HG03108 (cell line): ENCODE data around the gene KRT85.
"Not testable (repeated sequence)": the region's sequence is repeated elsewhere in the genome, so short reads cannot be mapped to it uniquely, and the experiment has no call there.

Experiments used
- ATAC-seq: cut with Tn5 transposase; IDR thresholded peaks from one replicate; pipeline ENCODE4 v1.9.1; 2021; ENCODE audit warnings: moderate library complexity; ENCODE audit not compliant: unreplicated experiment

The KRT85 gene

DNA sequence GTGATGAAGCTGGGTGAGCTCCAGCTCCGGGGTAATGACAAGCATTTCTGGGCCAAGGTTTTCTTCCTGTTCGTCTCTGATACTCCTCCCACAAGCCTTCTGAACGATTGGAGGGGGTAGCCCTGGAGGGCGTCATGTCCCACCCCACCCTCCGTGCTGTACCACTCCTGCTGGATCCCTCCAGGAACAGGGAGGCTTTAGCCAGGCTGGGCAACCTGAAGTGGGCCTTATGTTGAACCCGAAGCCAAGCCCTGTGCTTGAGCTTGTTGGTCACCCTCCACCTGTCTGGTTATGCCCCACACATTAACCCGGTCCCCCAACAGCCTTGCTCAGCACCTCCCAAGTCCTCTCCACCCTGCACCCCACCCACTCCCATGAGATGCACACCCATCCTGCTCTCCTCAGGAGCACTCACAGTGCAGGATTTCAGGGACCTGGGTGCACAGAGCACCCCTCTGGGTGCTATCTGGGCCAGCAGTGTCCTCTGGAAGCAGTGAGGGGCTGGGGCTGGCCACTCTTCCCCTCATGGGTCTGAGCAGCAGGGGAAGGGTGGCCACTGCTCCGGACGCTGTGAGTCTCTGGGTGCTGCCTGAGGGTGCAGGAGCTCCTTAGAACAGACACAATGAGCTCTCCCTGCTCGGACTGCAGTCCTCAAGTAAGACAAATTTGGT lies 39.3 kb downstream of the KRT85 start:
- no peak for ATAC-seq

DNA sequence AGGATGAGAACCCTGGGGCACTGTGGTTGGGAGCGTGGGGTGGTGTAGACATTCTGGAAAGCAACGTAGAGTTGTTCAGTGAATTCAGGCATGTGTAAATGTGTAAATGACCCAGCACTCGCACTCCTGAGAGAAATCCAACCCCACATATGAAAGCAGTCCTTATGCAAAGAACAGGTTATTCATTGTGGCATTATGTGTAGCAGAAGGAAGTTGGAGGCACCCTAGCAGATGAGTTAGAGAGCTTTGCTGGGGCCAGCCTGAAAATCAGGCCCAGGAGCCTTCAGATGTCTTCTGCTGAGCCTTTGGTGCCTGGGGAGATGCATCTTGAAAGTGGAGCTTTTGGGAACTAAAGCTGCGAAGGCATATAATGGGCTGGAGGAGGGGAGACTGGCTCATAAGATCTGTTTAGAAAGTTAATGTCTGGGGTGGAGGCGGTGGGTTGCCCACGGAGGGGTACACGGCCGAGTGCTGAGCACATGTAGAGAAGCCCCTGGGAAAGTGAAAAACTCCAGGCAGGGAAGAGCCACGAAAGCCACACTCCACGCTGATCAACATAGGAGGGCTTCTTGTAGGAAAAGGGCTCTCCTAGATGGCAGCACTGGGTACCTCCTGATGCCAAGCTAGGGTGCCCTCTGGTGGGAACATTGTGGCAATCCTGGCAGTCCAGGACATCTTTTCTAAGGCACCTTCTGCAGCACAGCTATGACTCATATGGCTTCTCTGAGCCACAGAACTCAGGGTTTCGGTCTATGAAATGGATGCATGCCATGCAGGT lies 40.0 kb downstream of the KRT85 start:
- ATAC-seq, result peak; percentile 83

DNA sequence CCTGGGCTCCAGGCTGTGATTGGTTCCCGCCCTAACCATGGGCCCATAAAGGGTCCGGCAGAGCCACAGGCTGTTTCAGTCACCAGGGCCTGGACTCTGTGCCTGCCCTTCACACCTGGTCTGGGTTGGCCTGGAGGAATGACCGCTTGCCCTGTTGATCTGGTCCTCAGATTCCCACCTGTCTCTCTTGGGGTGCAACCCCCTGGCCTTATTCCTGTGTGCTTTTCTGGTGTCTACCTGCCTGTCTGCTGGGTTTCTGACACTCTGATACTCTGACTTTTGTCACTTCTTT lies 43.2 kb downstream of the KRT85 start:
- ATAC-seq, result no peak

DNA sequence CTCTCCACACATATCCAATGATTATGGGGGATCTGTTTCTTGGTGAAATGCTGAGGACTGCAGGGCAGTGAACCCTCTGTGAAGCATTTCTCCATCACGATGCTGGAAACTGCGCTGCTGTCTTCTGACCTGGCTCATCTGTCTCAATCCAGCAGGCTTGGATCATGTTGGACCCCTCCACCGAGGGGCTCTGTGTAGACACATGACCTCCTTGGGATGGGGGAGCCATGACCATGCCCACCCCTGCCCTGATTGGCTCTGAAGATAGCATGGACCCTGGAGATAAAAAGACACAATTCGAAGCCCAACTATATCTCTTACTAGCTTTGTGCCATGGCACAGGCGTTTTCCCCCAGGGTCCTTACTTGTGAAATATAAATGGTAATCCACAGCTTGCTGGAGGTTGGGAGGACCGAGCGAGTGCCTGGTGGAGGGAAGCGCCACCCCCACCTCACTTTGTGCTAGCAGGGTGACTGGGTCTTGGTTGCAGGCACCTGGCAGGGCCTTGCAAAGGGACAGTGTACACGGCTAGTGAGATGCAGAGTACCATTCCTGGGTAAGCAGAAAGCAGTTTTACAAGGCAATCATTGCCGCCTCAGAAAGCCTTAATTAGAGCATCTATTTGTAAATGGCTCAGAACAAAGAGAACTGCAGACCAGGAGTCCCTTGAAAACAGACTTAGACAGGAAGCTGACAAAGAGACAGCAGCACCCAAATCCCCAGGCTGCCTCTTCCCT lies 43.7 kb downstream of the KRT85 start:
- no peak for ATAC-seq

DNA sequence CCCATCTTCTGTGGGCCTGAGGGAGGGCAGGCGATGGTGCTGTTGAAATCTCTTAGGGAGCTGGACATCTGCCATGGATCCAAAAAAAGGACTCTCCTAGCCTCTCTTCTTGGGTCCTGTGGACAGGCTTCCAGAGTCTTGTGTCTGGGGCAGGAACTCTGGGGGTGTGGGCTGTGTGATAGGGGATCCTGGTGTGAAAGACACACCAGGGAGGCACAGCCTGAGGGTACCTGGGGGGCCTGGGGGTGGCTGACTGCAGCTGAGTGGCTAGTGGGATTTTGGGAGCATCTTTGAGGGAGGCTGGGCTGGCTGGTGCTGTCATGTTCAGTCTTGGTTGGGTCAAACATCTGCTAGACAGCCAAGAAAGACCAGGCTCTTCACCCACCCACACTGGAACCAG lies 44.3 kb downstream of the KRT85 start:
- no peak for ATAC-seq

DNA sequence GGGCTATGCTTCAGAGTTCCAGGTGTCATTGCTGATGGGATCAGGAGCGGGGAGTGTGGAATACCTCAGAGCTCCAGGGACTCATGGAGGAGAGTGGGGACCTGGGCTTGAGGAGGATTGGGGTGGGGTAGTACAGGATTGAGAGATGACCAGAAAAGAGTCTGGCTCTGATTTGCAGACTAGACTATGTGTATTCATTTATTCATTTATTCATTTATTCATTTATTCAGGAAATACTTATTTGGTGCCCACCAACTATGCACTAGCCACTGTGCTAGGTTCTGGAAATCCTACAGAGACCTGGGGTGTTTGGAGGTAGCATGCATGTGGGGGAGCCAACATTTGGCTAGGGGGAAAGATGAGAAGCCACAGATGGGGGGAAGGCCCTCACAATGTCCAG lies 45.2 kb downstream of the KRT85 start:
- ATAC-seq, result no peak

DNA sequence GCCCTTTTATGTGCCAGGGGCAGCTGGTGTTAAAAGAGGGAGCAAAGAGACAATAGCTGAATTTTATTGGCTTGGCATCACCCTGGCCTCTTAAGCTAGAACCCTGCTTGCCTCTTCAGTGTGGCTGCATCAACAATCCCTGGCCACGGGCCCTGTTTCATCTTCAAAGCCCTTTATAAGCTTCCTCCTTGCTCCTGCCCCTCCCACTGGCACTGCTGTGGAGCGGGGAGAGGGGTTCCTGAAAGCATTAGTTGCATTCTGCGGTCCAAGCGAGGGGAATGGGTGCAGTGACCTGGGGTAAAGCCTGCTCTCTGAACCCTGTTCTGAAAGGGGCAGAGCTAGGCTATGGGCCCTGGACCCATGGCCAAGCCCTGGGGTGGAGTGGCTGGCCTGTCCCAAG lies 45.9 kb downstream of the KRT85 start:
- ATAC-seq, result no peak

DNA sequence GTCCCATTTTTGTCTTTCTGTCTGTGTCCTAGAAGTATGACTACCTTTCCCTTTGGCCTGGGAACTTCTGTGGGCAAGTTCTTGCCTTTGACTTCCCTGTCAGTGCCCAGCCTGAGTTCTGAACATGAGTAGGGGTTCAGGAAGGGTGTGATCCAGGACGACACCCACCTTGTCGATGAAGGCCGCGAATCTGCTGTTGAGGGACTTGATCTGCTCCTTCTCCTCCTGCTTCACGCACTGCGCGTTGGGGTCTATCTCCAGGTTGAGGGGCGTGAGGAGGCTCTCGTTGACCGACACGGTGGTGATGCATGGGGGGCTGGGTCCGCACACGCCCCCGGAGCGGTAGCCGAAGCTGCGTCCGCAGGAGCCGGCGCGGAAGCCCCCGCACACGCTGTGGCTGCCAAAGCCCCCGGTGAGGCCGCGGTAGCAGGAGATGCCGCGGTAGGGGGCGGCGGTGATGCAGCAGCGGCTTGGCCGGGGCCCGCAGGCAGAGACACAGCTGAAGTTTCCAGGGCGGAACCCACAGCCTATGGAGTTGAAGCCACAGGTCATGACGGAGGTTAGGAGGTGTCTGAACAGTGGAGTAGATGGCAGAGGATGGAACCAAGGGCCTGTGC lies 46.4 kb downstream of the KRT85 start, which contains the start of gene KRT83:
KRT83 (minus strand) TSS at position 615 of the 617 bp plus-strand sequence; CDS start at position 552, 63 bp downstream.
- no peak for ATAC-seq

DNA sequence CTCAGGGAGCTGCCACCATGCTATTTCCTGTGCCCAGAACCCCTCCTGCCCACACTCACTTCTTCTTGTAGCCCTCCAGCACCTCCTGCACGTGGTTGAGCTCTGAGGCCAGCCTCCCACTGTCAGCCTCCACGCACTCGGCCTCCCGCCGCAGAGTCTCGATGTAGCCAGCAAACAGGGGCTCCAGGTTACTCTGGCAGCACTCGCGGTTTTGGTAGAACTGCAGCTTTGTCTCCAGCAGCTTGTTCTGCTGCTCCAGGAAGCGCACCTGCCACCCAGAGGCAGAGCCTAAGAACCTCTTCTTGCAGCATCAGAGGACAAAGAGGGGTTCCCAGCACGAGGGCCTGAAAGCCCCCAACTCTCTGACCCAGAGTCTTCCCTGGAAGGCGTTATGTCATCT lies 48.2 kb downstream of the KRT85 start:
- no peak for ATAC-seq

DNA sequence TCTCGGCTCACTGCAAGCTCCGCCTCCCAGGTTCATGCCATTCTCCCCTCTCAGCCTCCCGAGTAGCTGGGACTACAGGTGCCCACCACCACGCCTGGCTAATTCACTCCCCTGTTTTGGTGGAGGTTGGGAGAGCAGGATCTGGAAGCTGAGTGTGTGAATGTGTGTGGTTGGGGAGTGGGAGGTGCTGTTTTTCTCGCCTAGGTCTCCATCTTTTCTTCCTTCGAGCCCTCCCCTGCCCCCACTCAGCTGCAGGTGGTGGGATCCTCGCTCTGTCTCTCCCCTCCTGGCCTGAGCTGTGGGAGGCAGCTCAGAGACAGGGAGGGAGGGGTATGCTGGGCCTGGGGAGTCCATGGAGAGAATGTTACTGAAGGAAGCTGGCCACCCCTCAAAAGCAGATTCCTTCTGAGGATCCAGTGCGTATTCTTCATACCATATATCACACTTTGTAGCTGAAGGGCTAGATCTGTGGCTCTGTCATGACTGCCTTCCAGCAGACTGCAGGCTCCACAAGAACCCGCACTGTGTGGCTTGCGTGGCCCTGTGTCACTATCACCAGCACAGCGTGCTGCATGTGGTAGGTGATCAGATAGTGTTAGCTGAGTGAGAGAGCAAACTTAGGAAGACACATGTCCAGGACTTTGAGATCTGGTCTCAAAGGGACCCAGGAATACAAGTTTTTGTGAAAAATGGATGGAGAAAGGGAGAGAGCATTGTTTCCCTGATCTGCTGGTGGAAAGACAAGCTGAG lies 48.9 kb downstream of the KRT85 start:
- no peak for ATAC-seq

DNA sequence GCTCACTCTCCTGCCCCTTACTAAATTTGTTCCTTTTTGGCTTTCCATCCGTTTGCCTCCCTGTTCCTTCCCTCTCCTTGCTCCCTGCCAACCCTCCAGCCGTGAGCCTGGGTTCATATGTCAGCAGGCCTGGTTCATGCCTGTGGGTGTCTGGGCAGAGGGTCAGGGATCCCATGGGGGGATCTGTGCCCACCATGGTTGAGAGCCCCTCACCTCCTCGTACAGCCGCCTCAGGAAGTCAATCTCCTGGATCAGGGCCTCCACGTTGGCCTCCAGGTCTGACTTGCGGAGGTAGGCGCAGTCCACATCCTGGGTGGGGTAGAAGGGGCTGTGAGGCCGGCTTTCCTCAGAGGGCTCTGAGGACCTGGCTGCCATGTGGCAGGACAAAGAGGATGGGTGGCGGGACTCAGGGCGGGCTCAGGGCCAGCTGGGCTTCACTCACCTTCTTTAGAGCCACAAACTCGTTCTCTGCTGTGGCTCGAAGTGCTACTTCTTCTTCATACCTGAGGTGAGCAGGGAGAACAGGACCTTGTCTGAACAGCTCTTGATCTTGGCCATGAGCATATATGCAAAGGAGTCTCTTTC lies 49.7 kb downstream of the KRT85 start:
- no peak for ATAC-seq

DNA sequence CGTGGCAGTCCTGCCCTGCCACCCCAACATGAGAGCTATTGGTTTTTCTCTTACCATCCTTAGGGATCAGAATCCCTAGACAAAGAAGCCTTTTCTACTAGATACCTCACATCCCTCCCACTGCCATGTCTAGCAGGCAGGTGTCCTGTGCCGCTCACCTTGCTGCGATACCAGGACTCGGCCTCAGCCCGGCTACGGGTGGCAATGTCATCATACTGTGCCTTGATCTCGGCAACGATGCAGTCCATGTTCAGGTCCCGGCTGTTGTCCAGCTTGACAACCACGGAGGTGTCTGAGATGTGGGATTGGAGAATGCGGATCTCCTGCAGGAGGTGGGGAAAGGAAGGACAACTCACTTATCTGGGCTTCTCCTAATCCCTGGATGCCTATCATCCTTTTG lies 50.6 kb downstream of the KRT85 start:
- ATAC-seq, result no peak

DNA sequence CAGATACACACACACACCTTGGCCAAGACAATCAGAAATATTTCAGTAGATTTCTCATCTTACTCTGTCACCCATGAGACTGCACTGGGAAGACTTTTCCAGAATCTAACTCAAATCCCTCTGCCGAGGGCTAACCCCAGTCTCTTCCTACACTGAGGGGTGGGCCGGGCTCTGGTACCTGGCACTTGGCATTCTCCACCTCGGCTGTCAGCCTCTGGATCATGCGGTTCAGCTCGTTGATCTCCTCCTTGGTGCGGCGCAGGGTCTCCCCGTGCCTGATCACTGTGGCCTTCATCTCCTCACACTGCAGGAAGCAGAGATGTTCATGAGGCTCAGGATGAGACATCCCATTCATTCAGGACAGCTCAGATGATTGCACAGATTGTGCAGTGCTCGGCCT lies 51.0 kb downstream of the KRT85 start:
- ATAC-seq, result no peak

DNA sequence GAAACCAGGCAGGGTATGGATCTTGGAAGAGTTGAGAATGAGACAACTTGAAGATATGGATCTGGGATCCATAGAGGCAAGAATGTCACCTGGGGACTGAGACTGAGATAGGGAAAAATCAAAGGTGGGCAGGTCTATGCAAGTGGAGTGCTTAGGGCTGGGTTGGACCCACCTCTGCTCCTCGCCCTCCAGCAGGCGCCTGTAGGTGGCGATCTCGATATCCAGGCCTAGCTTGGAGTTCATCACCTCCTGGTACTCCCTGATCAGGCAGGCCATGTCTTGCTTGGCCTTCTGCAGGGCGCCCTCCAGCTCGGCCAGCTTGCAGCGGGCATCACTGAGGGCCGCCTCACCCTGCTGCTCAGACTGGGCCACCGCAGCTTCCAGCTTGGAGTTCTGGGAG lies 51.6 kb downstream of the KRT85 start:
- ATAC-seq, result not testable (repeated sequence)

DNA sequence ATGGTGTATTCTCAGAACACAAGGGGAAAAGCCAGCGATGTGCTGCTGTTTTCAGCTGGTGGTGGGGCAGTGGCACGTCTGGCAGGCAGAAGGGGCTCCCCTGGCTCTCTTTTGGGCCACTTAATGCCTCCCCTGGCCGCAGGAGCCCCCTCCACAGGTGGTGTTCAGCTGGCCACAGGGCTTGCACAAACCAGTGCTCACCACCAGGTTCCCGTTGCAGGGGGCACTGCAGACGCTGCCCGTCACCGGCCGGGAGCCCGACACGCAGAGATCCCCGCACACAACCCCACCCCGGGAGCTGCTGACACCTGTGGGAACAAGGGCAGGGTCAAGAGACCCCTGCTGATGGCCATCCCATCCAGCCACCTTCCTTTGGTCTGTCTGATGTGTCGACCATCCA lies 52.8 kb downstream of the KRT85 start:
- no peak for ATAC-seq

DNA sequence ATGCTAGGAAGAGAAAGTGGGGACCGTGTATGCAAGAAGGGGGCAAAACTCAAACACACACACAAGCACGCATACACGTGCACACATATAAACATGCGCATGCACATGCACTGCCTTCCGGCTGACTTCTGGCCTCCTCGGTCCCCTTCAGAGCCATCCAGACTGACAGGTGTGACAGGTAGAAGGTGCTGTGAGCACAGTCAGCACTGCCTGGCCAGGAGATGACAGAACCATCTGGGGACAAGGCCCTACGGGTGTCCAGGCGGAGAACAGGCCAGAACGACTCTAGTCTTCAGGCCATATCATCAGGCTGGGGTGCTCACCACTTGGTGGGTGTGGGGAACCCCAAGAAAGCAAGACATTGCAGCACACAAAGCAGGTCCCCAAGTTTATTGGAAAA lies 53.4 kb downstream of the KRT85 start:
- ATAC-seq, result no peak

DNA sequence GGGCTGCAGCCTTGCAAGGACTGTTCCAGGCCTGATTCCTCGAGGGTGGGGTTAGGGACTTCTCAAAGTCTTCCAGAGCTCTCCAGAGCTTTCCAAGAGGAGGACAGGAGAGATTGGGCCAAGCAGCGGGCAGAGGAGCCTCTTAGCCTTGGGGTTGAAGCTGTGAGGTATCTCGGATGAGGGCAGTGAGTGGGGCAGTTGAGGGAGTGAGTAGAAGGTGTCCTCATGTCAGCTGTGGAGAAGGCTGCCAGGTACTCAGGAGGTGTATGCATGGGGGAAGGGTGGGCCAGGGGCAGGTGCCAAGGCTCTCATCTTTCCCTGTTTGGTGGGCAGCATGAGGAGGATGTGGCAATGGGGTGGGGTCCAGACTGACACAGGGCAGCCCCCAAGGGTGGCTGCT lies 53.8 kb downstream of the KRT85 start:
- ATAC-seq, result no peak

DNA sequence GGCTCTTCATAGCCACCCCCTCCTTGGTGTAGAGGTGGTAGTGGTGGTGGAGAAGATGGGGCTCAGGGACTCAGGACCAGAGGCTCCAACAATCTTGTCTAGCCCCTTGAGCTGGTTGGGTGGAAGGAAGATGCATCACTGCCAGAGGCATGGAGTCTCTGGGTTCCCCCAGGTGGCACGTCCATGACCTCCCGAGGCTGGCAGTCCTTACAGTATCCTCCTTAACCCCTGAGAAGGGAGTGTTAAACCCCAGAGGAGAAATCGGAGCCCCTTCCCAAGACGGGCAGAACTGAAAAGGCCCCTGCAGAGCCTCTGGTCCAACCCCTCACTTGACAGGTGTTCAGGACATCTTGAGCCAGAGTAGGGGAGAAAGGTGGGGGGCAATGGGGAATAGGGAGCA lies 55.2 kb downstream of the KRT85 start:
- no peak for ATAC-seq

DNA sequence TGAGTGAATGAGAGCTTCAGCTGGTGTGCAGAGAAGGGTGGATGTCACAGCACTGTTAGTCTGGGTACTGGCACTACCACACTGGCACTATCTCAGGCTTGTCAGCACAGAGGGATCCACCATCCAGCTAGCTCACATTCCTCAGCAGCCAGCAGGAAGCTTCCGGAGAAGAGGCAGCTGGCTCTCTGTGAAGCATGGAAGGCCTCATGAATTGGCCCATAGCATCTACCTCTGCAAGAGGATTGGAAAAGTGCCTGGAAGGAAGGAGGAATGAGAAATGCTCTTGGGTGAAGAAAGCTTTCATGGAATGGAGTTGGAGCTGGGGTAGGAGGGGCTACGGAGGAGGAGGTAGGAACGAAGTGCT lies 56.0 kb downstream of the KRT85 start:
- ATAC-seq, result no peak

DNA sequence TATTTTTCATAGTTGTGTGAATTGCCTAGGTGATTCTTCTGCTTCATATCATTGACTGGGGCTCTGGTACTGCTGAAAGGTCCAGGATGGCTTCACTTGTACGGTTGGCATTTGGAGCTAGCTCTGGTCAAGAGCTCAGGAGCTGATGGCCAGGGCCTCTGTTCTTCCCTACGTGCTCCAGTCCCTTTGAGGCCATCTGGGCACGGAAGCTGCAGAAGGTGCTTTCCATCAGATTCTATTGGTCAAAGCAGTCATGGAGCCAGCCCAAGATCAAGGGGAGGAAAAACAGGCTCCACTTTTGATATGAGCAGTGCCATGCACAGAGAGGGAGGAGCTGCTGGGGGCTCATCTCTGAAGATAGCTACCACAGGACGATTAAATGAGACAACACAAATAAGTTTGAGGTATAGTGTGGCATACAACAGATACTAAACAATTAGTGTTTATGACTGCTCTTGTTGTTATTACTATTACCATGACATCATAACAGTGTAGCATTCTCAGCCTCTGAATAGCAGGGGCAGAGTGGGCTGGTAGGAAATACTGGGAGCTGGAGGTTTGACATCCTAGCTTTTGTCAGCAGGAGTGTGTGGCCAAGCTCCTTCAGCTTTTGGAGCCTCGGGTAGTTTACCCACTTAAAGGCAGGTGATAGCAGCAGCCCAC lies 56.5 kb downstream of the KRT85 start:
- ATAC-seq, result no peak
